ENCODE measurements around the gene RRAS2. TPM values are rescaled to one million over a fixed set of nuclear protein-coding genes. Genes with fewer than 3 reads are reported as not detected.

The RRAS2 gene
- total and polyA plus RNA-seq, 2 donors (not counting 3 experiments of a cell fraction or from before 2014, with no cell fraction given), result 30.1 to 80.5 TPM

- ChIA-PET POLR2A (no interaction called here), CTCF (interaction anchor here (0.7 to 5.3 kb wide), 16 partner anchors 9 to 762 kb away, joined by 3 to 35 read pairs (median 5); no protein-coding TSS in a partner anchor)
- no peak overlapping the region for H3K9ac ChIP-seq (replicated peaks; ENCODE audit: extremely low read depth, insufficient read depth, low read length)
- no peaks in the 10 kb centered on the region for H3K36me3 ChIP-seq (ENCODE audit: control insufficient read depth in 2 of 2, extremely low read depth in 1 of 2, insufficient read depth in 2 of 2, low read length in 2 of 2)
- H3K4me1 ChIP-seq (ENCODE audit: control insufficient read depth, extremely low read depth, insufficient read depth, low read length), result no peaks in the 10 kb centered on the region
- no peak overlapping the region for H3K27ac ChIP-seq (ENCODE audit: insufficient read depth, low read depth, low read length)
- no peaks in the 10 kb centered on the region for H3K79me2 ChIP-seq (ENCODE audit: control insufficient read depth, insufficient read depth, low read length)
- no peak overlapping the region for H2AFZ ChIP-seq (ENCODE audit: low read depth, low read length)
- H3K9me3 ChIP-seq (replicated peaks; ENCODE audit: control insufficient read depth, insufficient read depth, low read length), result no peaks in the 10 kb centered on the region
- no peak overlapping the region for H3K4me2 ChIP-seq (ENCODE audit: insufficient read depth, low read length)
- dilution Hi-C loops (cut with MboI; ENCODE audit: extremely low pct_ligation_motif_present, low sequenced_read_pairs), result no loop called here
- intact Hi-C loops (cut with micrococcal nuclease), result loop anchor here (1.0 kb wide), 5 partner anchors 293 to 762 kb away; partner anchors contain the start of gene FAR1
- peak; percentile 93 for FAIRE-seq
- DNase-seq (ENCODE audit: low read depth, low spot score), result peak; percentile 46
- peaks cover 27% of the 10 kb centered on the region in 2 experiments for H3K27me3 ChIP-seq (ENCODE audit: control insufficient read depth in 2 of 2, insufficient read depth in 2 of 2, low read length in 2 of 2)
- BruUV-seq (replicated peaks), result no TSS peak
- no peak overlapping the region for H3K4me3 ChIP-seq (replicated peaks in 1 of 3; ENCODE audit: insufficient read depth in 1 of 3, low read depth in 1 of 3, low read length in 3 of 3)
- H4K20me1 ChIP-seq (replicated peaks; ENCODE audit: control insufficient read depth, extremely low read depth, insufficient read depth, low read length), result no peaks in the 10 kb centered on the region
- no peaks in the 10 kb centered on the region for H3K9me1 ChIP-seq (replicated peaks; ENCODE audit: control insufficient read depth, extremely low read depth, insufficient read depth, low read length)
- TF ChIP-seq CTCF (IDR thresholded peaks at IDR 0.05; ENCODE audit: extremely low read depth in 1 of 2, insufficient read depth in 1 of 2, low read depth in 1 of 2, low read length in 2 of 2) (peak; percentile 69 to 77), POLR2AphosphoS5 (IDR thresholded peaks at IDR 0.05; ENCODE audit: insufficient read depth, low read depth, low read length) (no peak)
Measured at GRCh38 chr11:14249121-14249963, 109.6 kb downstream of the RRAS2 start.

DNA sequence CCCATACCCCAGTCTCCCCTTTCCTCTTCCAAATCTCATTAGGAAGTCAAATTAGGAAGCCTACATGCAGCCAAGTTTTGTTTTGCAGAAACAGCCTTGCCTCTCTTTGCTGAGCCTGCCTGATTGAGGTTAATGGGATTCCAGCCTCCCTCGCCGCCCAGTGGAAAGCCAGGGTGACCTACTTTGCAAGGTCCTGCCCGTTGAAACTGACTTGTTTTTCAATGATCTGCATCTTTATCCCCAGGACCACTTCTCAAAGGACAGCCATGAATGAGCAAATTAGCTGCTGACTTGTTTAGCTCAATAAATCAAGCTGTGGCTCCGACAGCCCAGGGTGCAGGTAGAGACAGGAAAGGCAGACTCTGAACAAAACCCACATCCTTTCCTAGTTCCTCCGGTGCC lies 110.4 kb downstream of the RRAS2 start:
- FAIRE-seq, result no peak
- BruUV-seq (replicated peaks), result no TSS peak

More for the DNA sequence above, 110.4 kb downstream of the RRAS2 start:
- Histone ChIP-seq H3K79me2 (ENCODE audit: control insufficient read depth, insufficient read depth, low read length) (no peaks in the 10 kb centered on the region), H4K20me1 (replicated peaks; ENCODE audit: control insufficient read depth, extremely low read depth, insufficient read depth, low read length) (no peaks in the 10 kb centered on the region), H3K4me2 (ENCODE audit: insufficient read depth, low read length) (no peak overlapping the region), H3K27ac (ENCODE audit: insufficient read depth, low read depth, low read length) (no peak overlapping the region), H3K27me3 (ENCODE audit: control insufficient read depth in 2 of 2, insufficient read depth in 2 of 2, low read length in 2 of 2) (peaks cover 27% of the 10 kb centered on the region in 2 experiments), H3K9me1 (replicated peaks; ENCODE audit: control insufficient read depth, extremely low read depth, insufficient read depth, low read length) (no peaks in the 10 kb centered on the region), H3K36me3 (ENCODE audit: control insufficient read depth in 2 of 2, extremely low read depth in 1 of 2, insufficient read depth in 2 of 2, low read length in 2 of 2) (no peaks in the 10 kb centered on the region), H3K9ac (replicated peaks; ENCODE audit: extremely low read depth, insufficient read depth, low read length) (no peak overlapping the region), H2AFZ (ENCODE audit: low read depth, low read length) (no peak overlapping the region), H3K9me3 (replicated peaks; ENCODE audit: control insufficient read depth, insufficient read depth, low read length) (no peaks in the 10 kb centered on the region), H3K4me3 (replicated peaks in 1 of 3; ENCODE audit: insufficient read depth in 1 of 3, low read depth in 1 of 3, low read length in 3 of 3) (no peak overlapping the region), H3K4me1 (ENCODE audit: control insufficient read depth, extremely low read depth, insufficient read depth, low read length) (no peaks in the 10 kb centered on the region)
- DNase-seq (ENCODE audit: low read depth, low spot score), result no peak
- peak; percentile 35 for TF ChIP-seq EZH2 (IDR thresholded peaks at IDR 0.05; ENCODE audit: borderline replicate concordance, low read depth, low read length, severe bottlenecking)
- no peak for TF ChIP-seq POLR2AphosphoS5 (IDR thresholded peaks at IDR 0.05; ENCODE audit: insufficient read depth, low read depth, low read length)
- dilution Hi-C loops (cut with MboI; ENCODE audit: extremely low pct_ligation_motif_present, low sequenced_read_pairs), result no loop called here
- intact Hi-C loops (cut with micrococcal nuclease), result no loop called here
- POLR2A ChIA-PET, result no interaction called here
- CTCF ChIA-PET, result interaction anchor here (0.7 to 1.4 kb wide), 3 partner anchors 292 to 476 kb away, joined by 3 to 6 read pairs (median 4); no protein-coding TSS in a partner anchor

All from endothelial cell of umbilical vein (primary cell).